SK-N-SH (cell line): Measurements from ENCODE around the gene GNPDA2. TPM values are rescaled to one million over a fixed set of nuclear protein-coding genes. Genes with fewer than 3 reads are reported as not detected.

Source experiments
- CTCF ChIA-PET: fragments of 300-600, 350-600 bp; formaldehyde crosslinking; extraction: SDS; loops from one replicate; lab custom pipeline; 2021; lab: Yijun Ruan, JAX
- POLR2A ChIA-PET: fragments of 350-600 bp; sonication (Branson Sonifier 250); formaldehyde crosslinking; extraction: SDS; loops from one replicate; lab custom pipeline; 2020; ENCODE audit warnings: antibody characterized with exemption, inconsistent platforms; lab: Yijun Ruan, JAX
- DNase-seq: peaks from one replicate; pipeline ENCODE4 v3.0.0; 2012
- H2AFZ ChIP-seq: fragments of 200-600 bp; sonication (generic); 2 replicates; pipeline ENCODE4 v1.8.1; 2016; ENCODE audit warnings: antibody characterized with exemption, mild to moderate bottlenecking, low read depth
- H3F3A ChIP-seq: fragments of 200-600 bp; sonication (generic); replicated peaks from 2 replicates; pipeline ENCODE3; 2016; ENCODE audit warnings: antibody characterized with exemption, mild to moderate bottlenecking; ENCODE audit not compliant: insufficient read depth
- H3K27ac ChIP-seq, 2 experiments: fragments of 200-500 bp in 1 of 2; fragments of 200-600 bp in 1 of 2; sonication (Bioruptor generic) in 1 of 2; sonication (generic), shearing (Covaris generic) in 1 of 2; 2 replicates each; pipeline versions ENCODE4 v1.5.1 to v1.6.1; 2014 to 2016; ENCODE audit warnings: low read depth in 2 of 2, inconsistent platforms in 1 of 2, low read length in 1 of 2, mild to moderate bottlenecking in 1 of 2, mixed read lengths in 1 of 2
- H3K27me3 ChIP-seq: fragments of 200-600 bp; sonication (generic), shearing (Covaris generic); 2 replicates; pipeline ENCODE4 v1.6.1; 2016; ENCODE audit warnings: mixed run types; ENCODE audit not compliant: insufficient read depth
- H3K36me3 ChIP-seq, 2 experiments: fragments of 200-500 bp in 1 of 2; fragments of 200-600 bp in 1 of 2; sonication (Bioruptor generic) in 1 of 2; sonication (generic) in 1 of 2; replicated peaks in 1 of 2; 2 replicates each; pipeline versions ENCODE3 to v1.5.1; 2014 to 2016; ENCODE audit warnings: low read length in 1 of 2, mild to moderate bottlenecking in 1 of 2; ENCODE audit not compliant: insufficient read depth in 2 of 2, control insufficient read depth in 1 of 2
- H3K4me1 ChIP-seq, 2 experiments: fragments of 200-500 bp in 1 of 2; fragments of 200-600 bp in 1 of 2; sonication (Bioruptor generic) in 1 of 2; sonication (generic), shearing (Covaris generic) in 1 of 2; 2 replicates each; pipeline versions ENCODE4 v1.5.1 to v1.6.1; 2014 to 2016; ENCODE audit warnings: low read depth in 1 of 2, low read length in 1 of 2, mixed run types in 1 of 2; ENCODE audit not compliant: insufficient read depth in 2 of 2, control insufficient read depth in 1 of 2
- H3K4me2 ChIP-seq: fragments of 200-600 bp; sonication (generic), shearing (Covaris generic); 2 replicates; pipeline ENCODE4 v1.6.1; 2017; ENCODE audit warnings: mixed run types
- H3K4me3 ChIP-seq, 2 experiments: fragments of 200-500 bp in 1 of 2; fragments of 200-600 bp in 1 of 2; sonication (Bioruptor generic) in 1 of 2; sonication (generic), shearing (Covaris generic) in 1 of 2; 2 replicates each; pipeline versions ENCODE4 v1.5.1 to v1.8.1; 2014 to 2016; ENCODE audit warnings: low read depth in 2 of 2, inconsistent platforms in 1 of 2, low read length in 1 of 2, mild to moderate bottlenecking in 1 of 2, mixed read lengths in 1 of 2, moderate library complexity in 1 of 2
- H3K79me2 ChIP-seq: fragments of 200-600 bp; sonication (generic); 2 replicates; pipeline ENCODE4 v1.8.1; 2017; ENCODE audit warnings: mild to moderate bottlenecking; ENCODE audit not compliant: insufficient read depth
- H3K9ac ChIP-seq: fragments of 200-600 bp; sonication (generic); 2 replicates; pipeline ENCODE4 v1.6.1; 2017; ENCODE audit warnings: mixed run types
- H3K9me2 ChIP-seq: fragments of 200-600 bp; sonication (generic); 2 replicates; pipeline ENCODE4 v1.6.1; 2017; ENCODE audit warnings: mixed run types
- H3K9me3 ChIP-seq: fragments of 200-600 bp; sonication (generic); 2 replicates; pipeline ENCODE4 v1.6.1; 2017; ENCODE audit warnings: mixed run types, mild to moderate bottlenecking, moderate library complexity
- H4K20me1 ChIP-seq: fragments of 200-600 bp; sonication (generic); 2 replicates; pipeline ENCODE4 v1.6.1; 2017; ENCODE audit warnings: mild to moderate bottlenecking, mixed run types; ENCODE audit not compliant: insufficient read depth
- CHD2 ChIP-seq: fragments of 150-350 bp; IDR thresholded peaks from 2 replicates; pipeline ENCODE4 v1.6.1; 2018; ENCODE audit warnings: low read length; ENCODE audit not compliant: partially characterized antibody
- CTCF ChIP-seq: fragments of 200-600 bp; sonication (generic); IDR thresholded peaks from 2 replicates; pipeline ENCODE4 v1.6.1; 2017; ENCODE audit warnings: antibody characterized with exemption, mild to moderate bottlenecking, moderate library complexity
- ELF1 ChIP-seq: IDR thresholded peaks from 2 replicates; pipeline ENCODE4 v1.4.0; 2012
- FOXM1 ChIP-seq: IDR thresholded peaks from 2 replicates; pipeline ENCODE4 v1.4.0; 2012; ENCODE audit warnings: low read depth, mild to moderate bottlenecking
- GATA2 ChIP-seq: sonication (generic); formaldehyde crosslinking; IDR thresholded peaks from 2 replicates; pipeline ENCODE4 v1.5.0; 2020; ENCODE audit warnings: mild to moderate bottlenecking, missing genetic modification reagents
- JUND ChIP-seq: IDR thresholded peaks from 2 replicates; pipeline ENCODE4 v1.4.0; 2012
- MEF2A ChIP-seq: IDR thresholded peaks from 2 replicates; pipeline ENCODE4 v1.4.0; 2012; ENCODE audit warnings: low read depth, borderline replicate concordance
- PBX3 ChIP-seq: IDR thresholded peaks from 2 replicates; pipeline ENCODE4; 2012
- RAD21 ChIP-seq: IDR thresholded peaks from 2 replicates; pipeline ENCODE4 v1.6.1; 2012; ENCODE audit warnings: mild to moderate bottlenecking, low read length
- RCOR1 ChIP-seq: fragments of 150-350 bp; IDR thresholded peaks from 2 replicates; pipeline ENCODE4 v1.6.1; 2017; ENCODE audit warnings: antibody characterized with exemption, low read length
- REST ChIP-seq: IDR thresholded peaks from 2 replicates; pipeline ENCODE4 v1.6.1; 2012; ENCODE audit warnings: mild to moderate bottlenecking, low read depth, low read length, moderate library complexity
- RFX5 ChIP-seq: IDR thresholded peaks from 2 replicates; pipeline ENCODE4 v1.6.1; 2012; ENCODE audit warnings: mild to moderate bottlenecking, improper control_type of control experiment, low read length
- SIN3A ChIP-seq: IDR thresholded peaks from 2 replicates; pipeline ENCODE4 v1.6.1; 2012; ENCODE audit warnings: low read depth, mild to moderate bottlenecking, low read length, moderate library complexity, borderline replicate concordance
- SMC3 ChIP-seq: IDR thresholded peaks from 2 replicates; pipeline ENCODE4 v1.6.1; 2012; ENCODE audit warnings: low read depth, low read length, improper control_type of control experiment
- TCF12 ChIP-seq: IDR thresholded peaks from 2 replicates; pipeline ENCODE4 v1.4.0; 2012
- WGBS: methylation state at CpG from one replicate; pipeline ENCODE4 v1.1.6; 2017; ENCODE audit warnings: low lambda C conversion rate; 5-methylcytosine and 5-hydroxymethylcytosine counted together
- polyA plus RNA-seq, 3 experiments: library from polyadenylated mRNA; depleted of rRNA; stranded (reverse); fragments of >200 nt; gene quantifications; 2 replicates each; pipeline ENCODE4 v1.2.3, GENCODE V29; 2012

Gene GNPDA2
- polyA plus RNA-seq, 1 of the 3 experiments (the other 2 are of a cell fraction) = 7.8 TPM

GRCh38 chr4:44756559-44756958, 30.2 kb upstream of the GNPDA2 start:
- TF ChIP-seq RFX5 = no peak
- TF ChIP-seq CHD2 = no peak
- TF ChIP-seq MEF2A = no peak
- TF ChIP-seq SMC3 = no peak
- TF ChIP-seq JUND = no peak
- no peak for TF ChIP-seq RCOR1
- TF ChIP-seq SIN3A = no peak
- TF ChIP-seq CTCF = no peak
- TF ChIP-seq FOXM1 = no peak
- no peak for TF ChIP-seq ELF1
- H3K4me3 ChIP-seq = no peak overlapping the region
- 42% methylated on average over 2 of the region's 2 CpGs for WGBS
- H3K4me2 ChIP-seq = no peak overlapping the region
- H4K20me1 ChIP-seq = no peaks in the 10 kb centered on the region
- H3K79me2 ChIP-seq = no peaks in the 10 kb centered on the region
- H2AFZ ChIP-seq = no peak overlapping the region
- no peaks in the 10 kb centered on the region for H3K9me2 ChIP-seq
- H3K9me3 ChIP-seq = no peaks in the 10 kb centered on the region
- H3K36me3 ChIP-seq = no peaks in the 10 kb centered on the region
- H3F3A ChIP-seq = no peaks in the 10 kb centered on the region
- no peak overlapping the region for H3K9ac ChIP-seq
- no peak for DNase-seq
- CTCF ChIA-PET = no interaction called here
- no peak overlapping the region for H3K27ac ChIP-seq
- H3K4me1 ChIP-seq = no peaks in the 10 kb centered on the region
- POLR2A ChIA-PET = no interaction called here
- H3K27me3 ChIP-seq = no peaks in the 10 kb centered on the region

- Histone ChIP-seq H3F3A (no peaks in the 10 kb centered on the region), H3K4me1 (no peaks in the 10 kb centered on the region; a peak in 1 of 4 replicates), H3K4me2 (no peak overlapping the region), H3K27ac (no peak overlapping the region), H3K27me3 (no peaks in the 10 kb centered on the region), H3K9me3 (no peaks in the 10 kb centered on the region)
- TF ChIP-seq TCF12 = no peak
- TF ChIP-seq GATA2 = no peak
- TF ChIP-seq REST = no peak
- TF ChIP-seq RAD21 = no peak
- TF ChIP-seq PBX3 = no peak
- TF ChIP-seq, all 33 proteins: peak for 0
- H4K20me1 ChIP-seq = no peaks in the 10 kb centered on the region
- no peak overlapping the region for H2AFZ ChIP-seq
- DNase-seq = no peak
- ChIA-PET POLR2A (no interaction called here), CTCF (no interaction called here)
- no peak overlapping the region for H3K9ac ChIP-seq
- H3K36me3 ChIP-seq = no peaks in the 10 kb centered on the region
- no peak overlapping the region for H3K4me3 ChIP-seq
- H3K79me2 ChIP-seq = no peaks in the 10 kb centered on the region
- WGBS = 28% methylated on average over 2 of the region's 2 CpGs
- H3K9me2 ChIP-seq = no peaks in the 10 kb centered on the region
Measured at GRCh38 chr4:44740201-44740600, 13.8 kb upstream of the GNPDA2 start.
